GM12874 (cell line): ENCODE measurements around the gene CHRND.
A peak's percentile ranks its signal among the peaks of the same experiment; 100 is the strongest.

Experiments used
- TF ChIP-seq, protein P1 (sequence below): IDR thresholded peaks from 2 replicates; pipeline ENCODE4 v1.5.1; 2011; ENCODE audit warnings: low read depth, mild to moderate bottlenecking, control low read depth, low read length, moderate library complexity; ENCODE audit not compliant: insufficient read depth

CHRND gene

GRCh38 chr2:232543928-232544631 is 18.1 kb downstream of the CHRND start:
- TF ChIP-seq, protein P1, sequence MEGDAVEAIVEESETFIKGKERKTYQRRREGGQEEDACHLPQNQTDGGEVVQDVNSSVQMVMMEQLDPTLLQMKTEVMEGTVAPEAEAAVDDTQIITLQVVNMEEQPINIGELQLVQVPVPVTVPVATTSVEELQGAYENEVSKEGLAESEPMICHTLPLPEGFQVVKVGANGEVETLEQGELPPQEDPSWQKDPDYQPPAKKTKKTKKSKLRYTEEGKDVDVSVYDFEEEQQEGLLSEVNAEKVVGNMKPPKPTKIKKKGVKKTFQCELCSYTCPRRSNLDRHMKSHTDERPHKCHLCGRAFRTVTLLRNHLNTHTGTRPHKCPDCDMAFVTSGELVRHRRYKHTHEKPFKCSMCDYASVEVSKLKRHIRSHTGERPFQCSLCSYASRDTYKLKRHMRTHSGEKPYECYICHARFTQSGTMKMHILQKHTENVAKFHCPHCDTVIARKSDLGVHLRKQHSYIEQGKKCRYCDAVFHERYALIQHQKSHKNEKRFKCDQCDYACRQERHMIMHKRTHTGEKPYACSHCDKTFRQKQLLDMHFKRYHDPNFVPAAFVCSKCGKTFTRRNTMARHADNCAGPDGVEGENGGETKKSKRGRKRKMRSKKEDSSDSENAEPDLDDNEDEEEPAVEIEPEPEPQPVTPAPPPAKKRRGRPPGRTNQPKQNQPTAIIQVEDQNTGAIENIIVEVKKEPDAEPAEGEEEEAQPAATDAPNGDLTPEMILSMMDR: no peak

DNA sequence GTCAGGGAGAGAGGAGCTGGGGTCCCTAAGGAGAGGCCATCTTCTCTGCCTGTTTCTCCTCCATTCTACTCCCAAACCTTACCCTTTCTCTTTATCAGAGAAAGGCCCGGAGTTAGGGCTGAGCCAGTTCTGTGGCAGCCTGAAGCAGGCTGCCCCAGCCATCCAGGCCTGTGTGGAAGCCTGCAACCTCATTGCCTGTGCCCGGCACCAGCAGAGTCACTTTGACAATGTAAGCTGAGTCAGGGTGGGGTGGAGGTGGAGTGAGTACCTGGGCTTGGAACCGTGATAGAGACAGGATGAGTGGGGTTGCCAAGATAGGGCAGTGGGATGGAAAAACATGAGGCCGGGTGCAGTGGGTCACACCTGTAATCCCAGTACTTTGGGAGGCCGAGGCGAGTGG is 18.7 kb downstream of the CHRND start:
- TF ChIP-seq, protein P1: no peak

DNA sequence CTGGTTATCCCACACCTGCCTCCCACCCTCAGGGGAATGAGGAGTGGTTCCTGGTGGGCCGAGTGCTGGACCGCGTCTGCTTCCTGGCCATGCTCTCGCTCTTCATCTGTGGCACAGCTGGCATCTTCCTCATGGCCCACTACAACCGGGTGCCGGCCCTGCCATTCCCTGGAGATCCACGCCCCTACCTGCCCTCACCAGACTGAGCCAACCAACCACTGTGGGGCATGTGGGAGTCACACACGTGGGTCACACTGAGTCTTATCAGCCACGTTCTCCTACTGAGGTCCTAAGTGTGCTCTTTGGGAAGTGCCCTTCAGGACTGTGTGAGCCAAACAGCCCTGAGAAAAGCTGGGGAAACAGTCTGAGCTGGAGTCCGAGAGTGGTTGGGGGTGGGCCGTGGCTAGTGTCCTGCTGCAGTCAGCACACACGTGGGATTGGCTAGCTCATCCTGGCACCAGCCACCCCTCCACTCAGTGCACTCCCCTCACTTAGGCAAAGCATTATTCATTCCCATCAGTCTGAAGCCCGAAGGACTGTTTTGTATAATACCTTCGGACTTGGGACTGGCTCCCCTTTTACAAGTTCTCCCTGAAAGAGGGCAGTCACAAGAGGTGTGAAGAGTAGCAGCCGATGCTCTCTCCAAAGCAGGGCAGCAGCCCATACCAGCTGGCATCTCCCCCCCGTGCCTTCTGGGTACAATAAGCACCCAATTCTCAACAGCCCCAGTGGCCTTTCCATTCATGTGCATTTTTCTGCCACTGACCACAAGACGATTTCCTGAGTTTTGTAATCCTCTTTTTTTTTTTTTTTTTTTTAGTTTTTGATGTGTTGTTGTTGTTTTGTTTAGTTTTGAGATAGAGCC is 19.8 kb downstream of the CHRND start:
- TF ChIP-seq, protein P1: no peak

DNA sequence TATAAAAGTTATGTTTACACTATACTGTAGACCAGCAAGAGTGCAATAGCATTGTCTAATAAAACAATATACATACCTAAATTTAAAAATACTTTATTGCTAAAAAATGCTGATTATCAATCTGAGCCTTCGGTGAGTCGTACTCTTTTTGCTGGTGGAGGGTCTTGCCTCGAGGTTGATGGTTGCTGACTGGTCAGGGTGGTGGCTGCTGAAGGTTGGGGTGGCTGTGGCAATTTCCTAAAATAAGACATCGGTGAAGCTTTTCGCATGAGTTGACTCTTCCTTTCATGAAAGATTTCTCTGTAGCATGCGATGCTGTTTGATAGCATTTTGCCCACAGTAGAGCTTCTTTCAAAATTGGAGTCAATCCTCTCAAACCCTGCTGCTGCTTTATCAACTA is 22.0 kb downstream of the CHRND start:
- TF ChIP-seq, protein P1: no peak

- TF ChIP-seq, protein P1: no peak
These were observed 23.8 kb downstream of the CHRND start for GRCh38 chr2:232549655-232550353.

DNA sequence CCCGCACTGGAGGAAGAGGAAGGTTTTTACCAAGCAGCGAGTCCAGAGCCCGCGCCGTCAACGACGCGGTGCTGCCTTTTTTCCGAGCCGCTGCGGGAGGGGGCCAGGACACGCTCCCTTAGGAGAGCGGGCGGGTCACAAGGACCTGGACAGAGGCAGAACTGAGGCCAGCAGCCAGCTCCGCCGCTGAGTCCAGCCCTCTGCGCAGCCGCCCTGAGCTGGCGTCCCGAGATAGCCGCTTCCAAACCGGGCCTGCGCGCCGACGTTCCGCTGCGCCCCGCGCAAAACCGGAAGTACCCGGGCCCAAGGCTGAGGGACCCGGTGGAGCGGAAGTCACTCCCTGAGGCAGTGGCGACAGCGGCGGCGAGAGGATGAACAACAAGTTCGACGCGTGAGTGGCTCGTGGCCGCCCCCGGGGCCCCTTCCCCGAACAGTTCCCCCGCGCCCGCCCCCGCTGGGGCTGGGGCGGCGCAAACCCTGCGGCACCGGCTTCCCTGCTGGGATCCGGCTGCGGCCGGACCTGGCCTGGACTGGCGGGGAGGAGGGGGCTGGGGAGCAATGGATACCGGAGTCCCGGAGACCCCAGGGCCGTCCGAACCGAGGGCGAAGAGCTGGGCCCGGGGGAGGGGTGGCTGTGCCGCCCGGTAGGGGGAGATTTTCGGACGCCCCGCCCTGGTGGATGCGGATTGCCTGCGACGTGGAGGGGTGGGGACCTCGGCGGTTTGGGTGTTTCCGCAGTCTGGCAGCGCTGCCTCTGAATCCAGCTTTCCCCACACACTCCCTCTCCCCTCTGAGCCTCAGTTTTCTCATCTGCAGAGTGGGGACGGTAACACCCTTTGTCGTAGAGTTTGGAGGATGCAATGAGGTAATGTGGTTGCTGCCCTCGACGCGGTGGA is 24.6 kb downstream of the CHRND start, which contains the start of the genes EIF4E2 and TIGD1:
Gene EIF4E2, plus strand, starts transcription at position 336 of the 896 bp plus-strand sequence. Its CDS starts 36 bp downstream, at position 372.
Gene TIGD1, minus strand, starts transcription at position 204 of the 896 bp plus-strand sequence. CDS start 675 bp downstream, outside the sequence.
- TF ChIP-seq, protein P1: peak; percentile 30; the same call in 1 of the 2 replicates
